ENCODE data around the gene ALDH1A3.

ALDH1A3 gene

DNA sequence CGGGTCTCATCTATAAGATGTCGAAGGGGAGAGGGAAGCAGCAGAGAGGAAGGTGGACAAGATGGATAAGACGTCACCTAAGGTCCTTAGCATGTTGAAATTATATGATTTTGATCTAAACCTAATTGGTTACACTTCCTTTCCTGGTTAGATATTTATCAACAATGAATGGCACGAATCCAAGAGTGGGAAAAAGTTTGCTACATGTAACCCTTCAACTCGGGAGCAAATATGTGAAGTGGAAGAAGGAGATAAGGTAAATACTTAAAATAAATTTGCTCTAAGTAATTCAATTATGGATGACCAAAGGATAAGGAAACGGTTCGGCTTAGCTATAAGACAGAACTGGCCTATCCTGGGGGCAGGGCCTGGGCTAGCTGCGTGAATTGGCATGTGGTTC lies 5.5 kb downstream of the ALDH1A3 start:
- DNase-seq, result no peak

DNA sequence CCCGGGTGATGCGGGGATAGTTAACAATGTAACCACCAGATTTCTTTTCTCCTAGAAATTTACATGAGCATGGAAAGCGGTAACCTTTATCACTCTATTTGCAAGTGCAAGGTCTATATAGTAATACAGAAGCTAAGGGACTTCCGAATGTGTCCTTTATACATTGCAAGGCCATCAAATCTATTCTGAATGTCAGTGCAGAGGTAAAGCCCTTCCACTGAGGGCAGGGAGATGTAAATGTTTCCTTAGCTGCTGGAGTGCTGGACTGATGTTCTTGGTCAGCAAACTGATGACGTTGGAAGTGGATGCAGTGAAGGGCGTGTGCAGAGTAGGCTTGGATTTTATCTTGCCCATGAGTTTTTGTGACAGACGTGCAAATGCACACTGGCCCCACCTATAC lies 6.2 kb downstream of the ALDH1A3 start:
- DNase-seq, result no peak

- DNase-seq, result no peak
These were observed 7.7 kb downstream of the ALDH1A3 start for GRCh38 chr15:100887211-100887913.

DNA sequence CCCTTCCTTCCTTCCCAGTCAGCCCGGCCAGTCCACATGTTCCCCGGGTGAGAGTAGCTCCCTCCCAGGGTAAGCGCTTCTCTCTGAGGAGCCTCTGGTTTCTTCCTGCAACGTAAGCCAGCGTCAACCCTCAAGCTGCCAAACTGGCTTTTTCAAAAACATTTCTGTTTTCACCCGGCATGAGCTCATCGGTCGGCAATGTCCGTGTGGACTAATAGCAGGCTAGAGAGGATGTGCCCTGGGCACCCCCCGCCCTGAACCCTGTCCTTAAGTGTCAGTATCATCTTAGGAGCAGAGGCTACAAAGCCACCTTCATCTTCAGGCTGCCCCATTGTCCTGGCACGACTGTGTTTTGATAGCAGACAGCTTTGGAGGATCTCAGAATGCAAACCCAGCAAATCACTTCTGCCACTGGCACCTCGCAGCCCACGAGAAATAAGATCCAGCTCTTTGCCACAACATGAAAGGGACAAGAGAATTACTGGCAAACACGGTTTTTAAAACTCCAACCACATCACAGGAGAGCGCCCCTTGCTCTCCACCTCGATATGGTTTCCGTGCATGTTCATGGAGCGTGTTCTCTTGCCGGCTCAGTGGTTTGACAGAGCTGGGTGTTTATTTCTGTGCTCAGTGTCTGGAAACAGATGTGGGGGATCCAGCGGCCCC lies 9.9 kb downstream of the ALDH1A3 start:
- no peak for DNase-seq

- DNase-seq, result no peak
These were observed 10.6 kb downstream of the ALDH1A3 start for GRCh38 chr15:100890051-100890720.

DNA sequence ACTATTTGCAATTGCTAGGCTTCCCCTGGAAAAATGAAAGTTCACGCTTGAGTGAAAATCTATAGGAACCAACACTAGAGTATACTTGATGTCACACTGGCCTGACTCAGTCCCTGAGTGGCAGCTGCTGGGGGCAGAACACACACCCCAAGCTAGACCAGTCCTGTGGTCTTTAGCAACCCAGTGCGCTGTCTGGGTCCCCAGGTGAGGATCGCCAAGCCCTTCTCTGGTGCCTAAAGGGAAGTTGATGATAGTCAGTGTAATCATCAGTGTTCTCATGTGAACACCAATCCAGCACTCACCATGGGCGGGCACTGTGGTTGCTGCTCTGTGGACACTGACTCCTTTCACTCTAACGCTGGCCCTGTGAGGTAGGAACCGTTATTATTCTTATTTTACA lies 11.2 kb downstream of the ALDH1A3 start:
- no peak for DNase-seq

DNA sequence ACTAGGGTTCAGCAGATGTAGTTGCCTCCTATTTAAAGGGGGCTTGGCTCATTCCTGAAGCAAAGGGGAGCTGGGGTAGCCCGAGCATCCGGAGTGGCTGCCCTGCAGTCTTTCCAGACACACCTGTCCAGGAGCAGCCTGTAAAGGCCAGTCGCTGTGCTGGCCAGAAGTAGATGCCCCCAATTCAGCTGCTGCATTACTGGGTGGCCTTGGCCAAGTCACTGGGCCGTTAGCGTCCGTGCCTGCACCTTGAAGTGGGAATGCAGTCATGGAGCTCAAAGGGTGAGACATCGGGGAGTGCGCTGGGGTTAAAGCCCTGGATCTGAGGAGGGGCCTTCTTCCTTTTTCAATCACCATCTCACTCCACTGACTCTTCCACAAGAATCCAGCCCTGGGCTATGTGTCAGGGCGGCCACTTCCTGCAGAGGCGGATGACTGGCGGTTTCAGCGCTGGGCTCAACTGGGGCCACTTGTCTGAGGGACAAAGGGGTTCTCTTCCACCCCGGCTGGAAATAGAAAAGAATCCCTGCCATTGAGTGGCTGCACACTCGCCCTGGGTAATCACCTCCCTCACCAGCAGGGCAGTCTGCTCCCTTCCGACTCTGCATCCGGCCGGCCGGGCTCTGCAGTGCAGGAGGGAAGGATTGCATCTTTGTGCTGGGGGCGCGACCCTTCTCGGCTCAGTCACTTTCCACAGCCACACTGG lies 11.8 kb downstream of the ALDH1A3 start:
- DNase-seq, result no peak

DNA sequence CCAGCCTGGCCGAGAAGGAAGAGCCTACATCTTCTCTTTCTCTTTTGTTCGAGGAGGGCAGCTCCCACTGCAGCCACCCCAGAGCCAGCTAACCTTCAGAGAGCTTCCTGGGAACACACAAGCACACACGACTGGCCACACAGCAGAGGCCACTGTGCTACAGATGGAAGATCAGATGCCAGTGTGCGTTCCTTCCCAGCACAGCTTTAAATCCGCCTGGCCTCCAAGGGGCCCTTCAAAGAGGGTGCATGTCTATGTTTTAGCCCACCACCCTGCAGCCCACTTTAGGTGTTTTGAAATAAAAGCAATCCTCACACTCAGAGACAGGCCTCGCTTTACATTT lies 12.4 kb downstream of the ALDH1A3 start:
- DNase-seq, result no peak

- no peak for DNase-seq
These were observed 13.8 kb downstream of the ALDH1A3 start for GRCh38 chr15:100893261-100893963.

- no peak for DNase-seq
These were observed 14.3 kb downstream of the ALDH1A3 start for GRCh38 chr15:100893964-100894295.

GRCh38 chr15:100895721-100896120 lies 16.1 kb downstream of the ALDH1A3 start:
- DNase-seq, result no peak

DNA sequence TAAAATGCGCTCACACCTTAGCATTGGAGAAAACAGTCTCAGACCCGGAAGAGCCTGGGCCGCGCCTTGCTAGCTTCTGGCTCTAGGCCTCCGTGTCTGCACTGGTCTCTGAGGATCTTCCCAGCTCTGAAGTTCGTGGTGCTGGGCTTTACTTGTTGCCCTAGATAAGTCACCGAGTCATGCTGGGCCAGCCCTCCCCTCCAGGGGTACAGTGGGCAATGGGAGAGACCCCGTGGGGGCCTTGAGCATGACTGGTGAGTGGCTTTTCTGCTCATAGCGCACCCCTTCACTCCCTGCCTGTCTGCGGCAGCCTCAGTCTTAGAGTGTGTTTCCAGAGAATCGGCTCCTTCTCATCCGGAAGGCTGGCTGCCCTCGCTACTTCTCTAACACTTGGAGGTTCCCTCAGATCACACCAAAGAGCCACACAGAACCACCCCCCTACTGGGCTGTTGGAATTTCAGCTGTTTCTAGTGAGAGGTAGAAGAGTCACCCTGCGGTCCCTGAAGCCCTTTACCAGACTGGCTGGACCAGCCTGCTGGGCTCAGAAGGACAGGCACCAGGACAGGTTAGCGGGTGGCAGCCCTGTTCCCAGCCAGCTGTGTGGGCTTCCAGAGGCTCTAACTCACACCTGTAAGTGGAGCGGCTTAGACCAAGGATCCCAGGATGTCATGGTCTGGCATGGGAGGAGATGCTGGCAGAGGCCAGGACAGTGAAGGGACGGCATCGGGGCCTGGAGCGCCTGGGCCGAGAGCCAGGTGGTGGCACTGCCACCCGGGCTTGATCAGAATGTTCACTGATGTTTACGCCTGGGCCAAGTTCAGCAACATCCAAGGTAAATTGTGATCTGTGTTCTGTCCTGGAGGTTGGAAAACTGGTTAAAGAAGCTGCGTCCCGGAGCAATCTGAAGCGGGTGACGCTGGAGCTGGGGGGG lies 17.9 kb downstream of the ALDH1A3 start:
- DNase-seq, result no peak

GRCh38 chr15:100898152-100898490 lies 18.5 kb downstream of the ALDH1A3 start:
- DNase-seq, result no peak

- no peak for DNase-seq
These were observed 19.2 kb downstream of the ALDH1A3 start for GRCh38 chr15:100898661-100899462.

DNA sequence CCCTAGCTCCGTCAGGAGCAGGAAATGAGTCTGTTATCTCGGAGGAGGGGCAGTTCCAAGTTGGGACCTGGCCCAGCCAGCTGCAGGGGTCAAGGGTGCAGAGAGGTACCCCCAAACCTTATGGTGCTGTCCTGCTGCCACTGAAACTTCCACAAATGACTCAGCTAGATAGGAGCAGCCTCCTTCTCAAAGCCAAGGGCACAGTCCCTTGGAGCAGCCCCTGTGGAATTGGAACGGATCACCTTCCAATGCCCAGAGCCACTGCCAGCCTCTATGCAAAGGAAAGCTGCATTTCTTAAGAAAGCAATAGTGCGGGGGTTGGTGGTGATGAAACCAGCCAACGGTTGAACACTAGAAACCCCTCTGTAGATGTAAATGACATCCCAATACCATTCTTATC lies 20.0 kb downstream of the ALDH1A3 start:
- DNase-seq, result no peak

GRCh38 chr15:100900136-100900794 lies 20.6 kb downstream of the ALDH1A3 start:
- no peak for DNase-seq

DNA sequence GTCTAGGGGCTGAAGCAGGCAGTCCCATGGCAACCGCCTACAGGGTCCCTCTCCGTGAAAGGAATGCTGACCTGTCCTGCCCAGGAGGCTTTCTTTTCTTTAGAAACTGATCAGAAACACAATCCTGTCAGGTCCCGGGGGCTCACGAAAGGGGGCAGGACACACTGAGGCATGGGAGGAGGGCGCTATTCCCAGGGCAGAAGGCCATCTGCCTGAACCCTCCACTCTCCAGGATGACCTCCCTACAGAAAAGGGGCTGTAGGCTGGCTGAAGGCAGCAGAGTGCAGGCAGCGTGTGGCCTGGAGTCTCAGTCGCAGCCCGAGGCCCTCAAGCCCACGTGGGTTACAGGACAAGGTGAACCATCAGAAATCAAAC lies 21.2 kb downstream of the ALDH1A3 start:
- DNase-seq, result no peak

DNA sequence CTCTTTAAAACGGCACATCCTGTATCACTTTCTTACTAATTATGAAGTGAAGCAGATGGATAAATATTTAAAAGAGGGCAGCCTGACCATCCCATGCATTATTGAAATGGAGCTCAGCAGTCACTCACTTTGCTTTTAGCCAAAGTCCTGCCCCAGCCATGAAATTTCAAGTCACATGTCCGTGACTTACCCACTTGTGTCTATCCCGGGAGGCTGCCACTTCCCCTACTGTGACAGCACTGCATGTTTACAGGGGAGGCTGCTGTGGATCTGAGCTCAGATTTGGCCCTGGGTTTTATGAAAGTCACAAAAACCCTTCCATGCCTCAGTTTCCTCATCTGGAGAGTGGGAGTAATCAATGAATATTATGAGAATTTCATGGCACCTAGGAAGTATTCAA lies 21.7 kb downstream of the ALDH1A3 start:
- DNase-seq, result no peak

GRCh38 chr15:100901702-100902435 lies 22.2 kb downstream of the ALDH1A3 start:
- no peak for DNase-seq

Data from NCI-H1048 (cell line).